Measurements from ENCODE around the gene SLC25A1. TPM values are rescaled to one million over a fixed set of nuclear protein-coding genes. Genes with fewer than 3 reads are reported as not detected.

SLC25A1 gene
- total and polyA plus RNA-seq, 10 of the 15 experiments (the other 5 are each of a cell fraction or from before 2014, with no cell fraction given): 2.3 to 79.0 (median 30.3) TPM

DNA sequence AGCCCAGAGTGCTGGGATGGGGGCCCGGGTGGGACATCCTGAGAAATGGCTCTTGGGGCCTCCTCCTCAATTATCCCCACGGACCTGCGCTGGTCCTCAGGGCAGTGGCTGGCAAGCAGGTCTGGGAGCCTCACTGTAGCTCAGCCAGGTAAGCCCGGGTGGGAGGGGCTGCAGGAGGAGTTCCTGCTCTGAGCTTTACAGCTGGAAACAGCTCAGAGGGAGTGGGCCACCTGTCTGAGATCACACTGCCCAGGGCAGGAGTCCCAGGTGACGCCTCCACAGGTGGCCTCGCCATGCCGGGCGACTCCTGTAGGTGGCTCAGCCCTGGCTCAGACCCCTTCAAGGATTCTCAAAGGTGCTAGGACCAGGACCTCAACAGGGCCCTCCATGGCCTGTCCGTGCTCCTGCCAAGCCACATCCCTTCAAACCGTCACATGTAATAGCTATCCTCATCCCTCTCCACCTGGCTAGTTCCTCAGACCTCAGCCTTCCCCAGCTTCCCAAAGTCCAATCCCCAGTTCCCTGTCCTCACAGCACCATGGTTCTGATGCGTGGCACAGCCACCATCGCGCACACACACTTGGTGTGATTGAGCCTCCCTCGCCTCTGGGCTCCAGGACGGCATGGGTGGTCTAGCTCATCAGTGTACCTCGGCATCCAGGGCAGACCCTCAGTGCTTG lies 51.1 kb downstream of the SLC25A1 start (continued):
- no peak for TF ChIP-seq SIX5 (IDR thresholded peaks at IDR 0.05; ENCODE audit: low read depth, low read length, severe bottlenecking)
- no peak for TF ChIP-seq ZNF24 (IDR thresholded peaks at IDR 0.05)

DNA sequence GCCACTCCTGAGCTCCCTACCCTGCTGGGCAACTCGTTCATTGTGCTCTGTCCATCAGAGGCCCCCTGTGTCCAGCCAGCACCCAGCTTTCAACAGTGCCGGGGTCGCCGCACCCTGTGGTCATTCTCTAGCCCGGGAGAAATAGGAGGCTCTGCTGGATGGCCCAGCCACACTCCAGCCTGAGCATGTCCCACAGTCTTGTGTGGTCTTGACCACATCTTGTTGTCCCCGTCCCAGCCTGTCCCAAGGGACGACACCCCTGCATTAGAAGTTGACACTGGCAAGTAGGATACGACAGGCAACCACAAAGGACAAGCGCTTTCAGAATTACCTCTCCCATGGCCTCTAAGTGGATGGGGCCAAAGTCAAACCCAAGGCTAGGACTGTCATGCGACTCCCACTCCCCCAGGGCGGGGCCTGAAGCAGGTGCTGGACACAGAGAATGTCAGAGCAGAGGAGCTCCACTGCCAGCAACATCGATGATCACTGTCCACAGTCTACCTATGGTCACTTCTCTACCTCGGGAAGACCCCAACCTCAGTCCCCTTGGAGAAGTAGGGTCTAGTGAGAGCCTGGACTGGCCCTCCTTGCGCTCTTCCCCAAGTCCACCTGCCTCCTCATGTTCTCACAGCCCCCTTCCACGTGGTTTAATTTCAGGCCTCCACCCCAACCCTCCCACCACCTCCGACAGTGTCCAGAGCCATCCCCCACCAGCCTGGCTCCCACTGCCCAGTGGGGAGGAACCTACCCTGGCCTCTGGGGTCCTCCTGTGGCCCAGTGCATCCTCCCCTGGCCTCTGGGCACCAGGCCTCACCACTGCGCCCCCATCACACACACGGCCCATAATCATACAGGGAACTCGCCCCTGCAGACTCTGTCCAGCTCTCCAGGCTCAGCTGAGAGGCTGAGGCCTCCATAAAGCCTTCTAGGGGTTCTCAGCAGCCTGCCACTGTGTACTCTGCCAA lies 51.9 kb downstream of the SLC25A1 start:
- SMC1A ChIA-PET (ENCODE audit: uncharacterized antibody, unreplicated experiment): no interaction called here
- H3K79me2 ChIP-seq (ENCODE audit: control insufficient read depth, insufficient read depth, low read length): peaks cover 6% of the 10 kb centered on the region
- CTCF ChIA-PET: no interaction called here
- FAIRE-seq: no peak
- H3K4me2 ChIP-seq (ENCODE audit: control insufficient read depth, insufficient read depth): no peak overlapping the region
- BruUV-seq (replicated peaks): no TSS peak
- H3K4me1 ChIP-seq (ENCODE audit: control insufficient read depth, insufficient read depth, low read length): no peaks in the 10 kb centered on the region
- no peaks in the 10 kb centered on the region; a peak in 1 of 4 replicates for H3K27me3 ChIP-seq (replicated peaks in 1 of 2; ENCODE audit: control insufficient read depth in 2 of 2, insufficient read depth in 2 of 2, low read length in 1 of 2)
- TF ChIP-seq DPF2 (IDR thresholded peaks at IDR 0.05) (no peak), ZNF217 (IDR thresholded peaks at IDR 0.05) (no peak), NFIC (IDR thresholded peaks at IDR 0.05; ENCODE audit: low read depth, low read length) (no peak)
- TF ChIP-seq, protein P1, sequence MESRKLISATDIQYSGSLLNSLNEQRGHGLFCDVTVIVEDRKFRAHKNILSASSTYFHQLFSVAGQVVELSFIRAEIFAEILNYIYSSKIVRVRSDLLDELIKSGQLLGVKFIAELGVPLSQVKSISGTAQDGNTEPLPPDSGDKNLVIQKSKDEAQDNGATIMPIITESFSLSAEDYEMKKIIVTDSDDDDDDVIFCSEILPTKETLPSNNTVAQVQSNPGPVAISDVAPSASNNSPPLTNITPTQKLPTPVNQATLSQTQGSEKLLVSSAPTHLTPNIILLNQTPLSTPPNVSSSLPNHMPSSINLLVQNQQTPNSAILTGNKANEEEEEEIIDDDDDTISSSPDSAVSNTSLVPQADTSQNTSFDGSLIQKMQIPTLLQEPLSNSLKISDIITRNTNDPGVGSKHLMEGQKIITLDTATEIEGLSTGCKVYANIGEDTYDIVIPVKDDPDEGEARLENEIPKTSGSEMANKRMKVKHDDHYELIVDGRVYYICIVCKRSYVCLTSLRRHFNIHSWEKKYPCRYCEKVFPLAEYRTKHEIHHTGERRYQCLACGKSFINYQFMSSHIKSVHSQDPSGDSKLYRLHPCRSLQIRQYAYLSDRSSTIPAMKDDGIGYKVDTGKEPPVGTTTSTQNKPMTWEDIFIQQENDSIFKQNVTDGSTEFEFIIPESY (IDR thresholded peaks at IDR 0.05): no peak
- H3K9me3 ChIP-seq (replicated peaks; ENCODE audit: control insufficient read depth, insufficient read depth, low read length): no peaks in the 10 kb centered on the region
- POLR2A ChIA-PET: no interaction called here
- no peak overlapping the region for H3K4me3 ChIP-seq
- H2AFZ ChIP-seq (ENCODE audit: control insufficient read depth, low read depth, low read length): no peak overlapping the region
- no peaks in the 10 kb centered on the region for H4K20me1 ChIP-seq (ENCODE audit: control insufficient read depth, insufficient read depth)
- in situ Hi-C loops (cut with MboI) (no loop called here), intact Hi-C loops (cut with micrococcal nuclease; ENCODE audit: unreplicated experiment) (no loop called here)
- 57% methylated on average over 18 of the region's 19 CpGs for WGBS (ENCODE audit: insufficient coverage, insufficient replicate concordance, low lambda C conversion rate, missing lambda C conversion rate)
- no peak overlapping the region for H3K27ac ChIP-seq (ENCODE audit: control insufficient read depth, insufficient read depth)
- H3K36me3 ChIP-seq (ENCODE audit: control insufficient read depth in 2 of 2, insufficient read depth in 2 of 2, low read length in 1 of 2): no peaks in the 10 kb centered on the region
- no peak for ATAC-seq
- RAD21 ChIA-PET (ENCODE audit: unreplicated experiment): no interaction called here
- no peak overlapping the region for H3K9ac ChIP-seq (ENCODE audit: control insufficient read depth, insufficient read depth, low read length)
- no peak for DNase-seq (ENCODE audit: low read depth, low spot score)

Other genes with a start within 250 kb of the SLC25A1 start
- gene PRODH, start 242.4 kb downstream of the SLC25A1 start, total RNA-seq (2014; rRNA removed): 0.05 and 0.06 TPM in 2 replicates
- 0.05 TPM in 1 of 2 replicates, not detected in the other for gene PRODH, start 242.4 kb downstream of the SLC25A1 start, total RNA-seq (2014; rRNA removed; fragmentation: Illumina TruSeq; extraction: Trizol)
- gene PRODH, start 242.4 kb downstream of the SLC25A1 start, total RNA-seq (2021): 0.13 TPM in 1 of 2 replicates, not detected in the other
- gene PRODH, start 242.4 kb downstream of the SLC25A1 start, polyA plus RNA-seq (2011; rRNA removed): 0.10 TPM in 2 replicates
- gene PRODH, start 242.4 kb downstream of the SLC25A1 start, polyA plus RNA-seq (2014; fragmentation: Illumina TruSeq; extraction: Trizol): not detected in 2 replicates
- not detected for gene PRODH, start 242.4 kb downstream of the SLC25A1 start, polyA plus RNA-seq (2014; fragmentation: Nextera tagmentation; extraction: Ambion mirVana)
- 0.03 and 0.09 TPM in 2 replicates for gene PRODH, start 242.4 kb downstream of the SLC25A1 start, polyA plus RNA-seq (2014; rRNA removed)
- under 1 TPM in 1 of 2 experiments, not detected in 1; 0.08 TPM for gene PRODH, start 242.4 kb downstream of the SLC25A1 start, polyA plus RNA-seq (2016; fragmentation: Nextera tagmentation; extraction: Ambion mirVana)
- 19.5 and 20.7 TPM in 2 replicates for gene DGCR2, start 56.3 kb downstream of the SLC25A1 start, total RNA-seq (2014; rRNA removed)
- gene DGCR2, start 56.3 kb downstream of the SLC25A1 start, total RNA-seq (2014; rRNA removed; fragmentation: Illumina TruSeq; extraction: Trizol): 7.6 and 10.2 TPM in 2 replicates
- 25.9 and 27.4 TPM in 2 replicates for gene DGCR2, start 56.3 kb downstream of the SLC25A1 start, total RNA-seq (2021)
- 7.2 and 14.5 TPM in 2 replicates for gene DGCR2, start 56.3 kb downstream of the SLC25A1 start, polyA plus RNA-seq (2011; rRNA removed)
- gene DGCR2, start 56.3 kb downstream of the SLC25A1 start, polyA plus RNA-seq (2014; fragmentation: Illumina TruSeq; extraction: Trizol): 12.0 and 14.5 TPM in 2 replicates
- gene DGCR2, start 56.3 kb downstream of the SLC25A1 start, polyA plus RNA-seq (2014; fragmentation: Nextera tagmentation; extraction: Ambion mirVana): under 1 TPM; 0.19 to 0.44 TPM
- 17.5 and 18.7 TPM in 2 replicates for gene DGCR2, start 56.3 kb downstream of the SLC25A1 start, polyA plus RNA-seq (2014; rRNA removed)
- 10 to 100 TPM; 24.1 to 28.4 TPM for gene DGCR2, start 56.3 kb downstream of the SLC25A1 start, polyA plus RNA-seq (2016; fragmentation: Nextera tagmentation; extraction: Ambion mirVana)
- gene TSSK2, start 47.4 kb downstream of the SLC25A1 start, total RNA-seq (2014; rRNA removed): 0.17 TPM in 1 of 2 replicates, not detected in the other
- gene TSSK2, start 47.4 kb downstream of the SLC25A1 start, total RNA-seq (2014; rRNA removed; fragmentation: Illumina TruSeq; extraction: Trizol): not detected in 2 replicates
- not detected in 2 replicates for gene TSSK2, start 47.4 kb downstream of the SLC25A1 start, total RNA-seq (2021)
- gene TSSK2, start 47.4 kb downstream of the SLC25A1 start, polyA plus RNA-seq (2011; rRNA removed): not detected in 2 replicates
- 0.03 TPM in 1 of 2 replicates, not detected in the other for gene TSSK2, start 47.4 kb downstream of the SLC25A1 start, polyA plus RNA-seq (2014; fragmentation: Illumina TruSeq; extraction: Trizol)
- not detected for gene TSSK2, start 47.4 kb downstream of the SLC25A1 start, polyA plus RNA-seq (2014; fragmentation: Nextera tagmentation; extraction: Ambion mirVana)
- gene TSSK2, start 47.4 kb downstream of the SLC25A1 start, polyA plus RNA-seq (2014; rRNA removed): not detected in 2 replicates
- not detected for gene TSSK2, start 47.4 kb downstream of the SLC25A1 start, polyA plus RNA-seq (2016; fragmentation: Nextera tagmentation; extraction: Ambion mirVana)
- gene ESS2, start 34.1 kb downstream of the SLC25A1 start, total RNA-seq (2014; rRNA removed): 12.5 and 13.5 TPM in 2 replicates
- gene ESS2, start 34.1 kb downstream of the SLC25A1 start, total RNA-seq (2014; rRNA removed; fragmentation: Illumina TruSeq; extraction: Trizol): 6.0 and 6.4 TPM in 2 replicates
- gene ESS2, start 34.1 kb downstream of the SLC25A1 start, total RNA-seq (2021): 17.9 and 18.3 TPM in 2 replicates
- gene ESS2, start 34.1 kb downstream of the SLC25A1 start, polyA plus RNA-seq (2011; rRNA removed): 5.7 and 10.2 TPM in 2 replicates
- 0.89 and 6.3 TPM in 2 replicates for gene ESS2, start 34.1 kb downstream of the SLC25A1 start, polyA plus RNA-seq (2014; fragmentation: Illumina TruSeq; extraction: Trizol)
- gene ESS2, start 34.1 kb downstream of the SLC25A1 start, polyA plus RNA-seq (2014; fragmentation: Nextera tagmentation; extraction: Ambion mirVana): 1 to 10 TPM in 1 of 2 experiments, under 1 TPM in 1; 0.14 to 1.0 TPM
- gene ESS2, start 34.1 kb downstream of the SLC25A1 start, polyA plus RNA-seq (2014; rRNA removed): 16.2 and 16.9 TPM in 2 replicates
- gene ESS2, start 34.1 kb downstream of the SLC25A1 start, polyA plus RNA-seq (2016; fragmentation: Nextera tagmentation; extraction: Ambion mirVana): 10 to 100 TPM; 14.2 to 15.0 TPM
- gene GSC2, start 28.4 kb downstream of the SLC25A1 start, total RNA-seq (2014; rRNA removed): not detected in 2 replicates
- not detected in 2 replicates for gene GSC2, start 28.4 kb downstream of the SLC25A1 start, total RNA-seq (2014; rRNA removed; fragmentation: Illumina TruSeq; extraction: Trizol)
- gene GSC2, start 28.4 kb downstream of the SLC25A1 start, total RNA-seq (2021): not detected in 2 replicates
- gene GSC2, start 28.4 kb downstream of the SLC25A1 start, polyA plus RNA-seq (2011; rRNA removed): not detected in 2 replicates
- not detected in 2 replicates for gene GSC2, start 28.4 kb downstream of the SLC25A1 start, polyA plus RNA-seq (2014; fragmentation: Illumina TruSeq; extraction: Trizol)
- not detected for gene GSC2, start 28.4 kb downstream of the SLC25A1 start, polyA plus RNA-seq (2014; fragmentation: Nextera tagmentation; extraction: Ambion mirVana)
- gene GSC2, start 28.4 kb downstream of the SLC25A1 start, polyA plus RNA-seq (2014; rRNA removed): not detected in 2 replicates
- not detected for gene GSC2, start 28.4 kb downstream of the SLC25A1 start, polyA plus RNA-seq (2016; fragmentation: Nextera tagmentation; extraction: Ambion mirVana)
- under 0.01 and 0.05 TPM in 2 replicates for gene CLTCL1, start 113.0 kb upstream of the SLC25A1 start, total RNA-seq (2014; rRNA removed)
- not detected in 2 replicates for gene CLTCL1, start 113.0 kb upstream of the SLC25A1 start, total RNA-seq (2014; rRNA removed; fragmentation: Illumina TruSeq; extraction: Trizol)
- gene CLTCL1, start 113.0 kb upstream of the SLC25A1 start, total RNA-seq (2021): 0.16 and 0.18 TPM in 2 replicates
- 0.07 and 0.35 TPM in 2 replicates for gene CLTCL1, start 113.0 kb upstream of the SLC25A1 start, polyA plus RNA-seq (2011; rRNA removed)
- 0.07 TPM in 1 of 2 replicates, not detected in the other for gene CLTCL1, start 113.0 kb upstream of the SLC25A1 start, polyA plus RNA-seq (2014; fragmentation: Illumina TruSeq; extraction: Trizol)
- gene CLTCL1, start 113.0 kb upstream of the SLC25A1 start, polyA plus RNA-seq (2014; fragmentation: Nextera tagmentation; extraction: Ambion mirVana): under 1 TPM in 1 of 2 experiments, not detected in 1; 0.04 TPM
- gene CLTCL1, start 113.0 kb upstream of the SLC25A1 start, polyA plus RNA-seq (2014; rRNA removed): 0.13 TPM in 1 of 2 replicates, not detected in the other
- under 1 TPM; 0.11 to 0.16 TPM for gene CLTCL1, start 113.0 kb upstream of the SLC25A1 start, polyA plus RNA-seq (2016; fragmentation: Nextera tagmentation; extraction: Ambion mirVana)

All from GM12878 (cell line).